Measurements from ENCODE around the gene TSSK2.

The TSSK2 gene

DNA sequence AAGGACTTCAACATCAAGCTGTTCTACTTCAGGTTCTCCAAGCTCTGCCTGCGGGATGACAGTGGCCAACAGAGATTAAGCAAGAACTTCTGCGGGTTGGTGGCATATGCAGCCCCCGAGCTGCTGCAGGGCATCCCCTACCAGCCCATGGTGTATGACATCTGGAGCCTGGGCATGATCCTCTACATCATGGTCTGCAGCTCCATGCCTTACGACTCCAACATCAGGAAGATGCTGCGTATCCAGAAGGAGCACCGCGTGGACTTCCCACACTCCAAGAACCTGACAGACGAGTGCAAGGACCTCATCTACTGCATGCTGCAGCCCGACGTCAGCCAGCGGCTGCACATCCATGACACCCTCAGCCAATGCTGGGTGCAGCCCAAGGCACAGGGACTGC is 6.1 kb upstream of the TSSK2 start:
- DNase-seq (ENCODE audit: low spot score), result no peak

DNA sequence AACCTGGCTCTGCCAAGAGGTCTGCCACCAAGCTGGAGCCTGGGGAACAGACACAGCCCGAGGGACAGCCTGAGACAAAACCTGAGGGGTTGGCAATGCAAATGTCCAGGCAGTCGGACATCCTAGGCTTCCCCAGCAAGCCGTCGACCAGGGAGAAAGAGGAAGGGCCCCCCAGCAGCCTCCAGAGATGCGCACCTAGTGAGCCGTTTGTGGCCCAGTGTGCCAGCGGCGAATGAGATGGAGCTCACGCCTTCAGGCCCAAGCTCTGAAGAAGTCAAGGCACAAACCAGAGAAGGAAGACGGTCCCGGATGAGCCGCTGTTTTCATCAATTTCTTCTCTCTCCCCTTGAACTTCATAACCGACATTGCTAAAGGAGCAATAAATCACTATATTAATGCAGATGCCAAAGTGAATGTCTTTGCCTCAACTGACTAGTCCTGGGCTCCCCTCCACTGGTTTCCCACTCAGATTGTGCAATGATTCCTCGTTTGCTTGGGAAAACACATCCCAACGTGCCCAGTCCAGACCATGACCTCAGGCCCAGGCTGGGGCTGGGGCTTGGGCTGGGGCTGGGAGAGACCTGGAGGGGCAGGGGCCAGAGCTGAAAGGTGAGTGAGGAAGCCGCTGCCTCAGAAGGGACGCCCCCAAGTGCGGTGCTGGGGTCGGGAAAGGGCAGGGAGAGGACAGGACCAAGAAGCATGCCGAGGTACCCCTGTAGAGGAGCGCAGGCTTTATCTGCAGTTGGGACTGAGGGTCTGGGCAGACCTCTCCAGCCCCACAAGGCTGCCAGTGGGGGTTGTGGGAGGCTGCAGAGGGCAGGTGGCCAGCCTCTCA is 5.4 kb upstream of the TSSK2 start:
- DNase-seq (ENCODE audit: low spot score), result no peak

DNA sequence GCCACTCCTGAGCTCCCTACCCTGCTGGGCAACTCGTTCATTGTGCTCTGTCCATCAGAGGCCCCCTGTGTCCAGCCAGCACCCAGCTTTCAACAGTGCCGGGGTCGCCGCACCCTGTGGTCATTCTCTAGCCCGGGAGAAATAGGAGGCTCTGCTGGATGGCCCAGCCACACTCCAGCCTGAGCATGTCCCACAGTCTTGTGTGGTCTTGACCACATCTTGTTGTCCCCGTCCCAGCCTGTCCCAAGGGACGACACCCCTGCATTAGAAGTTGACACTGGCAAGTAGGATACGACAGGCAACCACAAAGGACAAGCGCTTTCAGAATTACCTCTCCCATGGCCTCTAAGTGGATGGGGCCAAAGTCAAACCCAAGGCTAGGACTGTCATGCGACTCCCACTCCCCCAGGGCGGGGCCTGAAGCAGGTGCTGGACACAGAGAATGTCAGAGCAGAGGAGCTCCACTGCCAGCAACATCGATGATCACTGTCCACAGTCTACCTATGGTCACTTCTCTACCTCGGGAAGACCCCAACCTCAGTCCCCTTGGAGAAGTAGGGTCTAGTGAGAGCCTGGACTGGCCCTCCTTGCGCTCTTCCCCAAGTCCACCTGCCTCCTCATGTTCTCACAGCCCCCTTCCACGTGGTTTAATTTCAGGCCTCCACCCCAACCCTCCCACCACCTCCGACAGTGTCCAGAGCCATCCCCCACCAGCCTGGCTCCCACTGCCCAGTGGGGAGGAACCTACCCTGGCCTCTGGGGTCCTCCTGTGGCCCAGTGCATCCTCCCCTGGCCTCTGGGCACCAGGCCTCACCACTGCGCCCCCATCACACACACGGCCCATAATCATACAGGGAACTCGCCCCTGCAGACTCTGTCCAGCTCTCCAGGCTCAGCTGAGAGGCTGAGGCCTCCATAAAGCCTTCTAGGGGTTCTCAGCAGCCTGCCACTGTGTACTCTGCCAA is 4.5 kb upstream of the TSSK2 start:
- no peak for DNase-seq (ENCODE audit: low spot score)

DNA sequence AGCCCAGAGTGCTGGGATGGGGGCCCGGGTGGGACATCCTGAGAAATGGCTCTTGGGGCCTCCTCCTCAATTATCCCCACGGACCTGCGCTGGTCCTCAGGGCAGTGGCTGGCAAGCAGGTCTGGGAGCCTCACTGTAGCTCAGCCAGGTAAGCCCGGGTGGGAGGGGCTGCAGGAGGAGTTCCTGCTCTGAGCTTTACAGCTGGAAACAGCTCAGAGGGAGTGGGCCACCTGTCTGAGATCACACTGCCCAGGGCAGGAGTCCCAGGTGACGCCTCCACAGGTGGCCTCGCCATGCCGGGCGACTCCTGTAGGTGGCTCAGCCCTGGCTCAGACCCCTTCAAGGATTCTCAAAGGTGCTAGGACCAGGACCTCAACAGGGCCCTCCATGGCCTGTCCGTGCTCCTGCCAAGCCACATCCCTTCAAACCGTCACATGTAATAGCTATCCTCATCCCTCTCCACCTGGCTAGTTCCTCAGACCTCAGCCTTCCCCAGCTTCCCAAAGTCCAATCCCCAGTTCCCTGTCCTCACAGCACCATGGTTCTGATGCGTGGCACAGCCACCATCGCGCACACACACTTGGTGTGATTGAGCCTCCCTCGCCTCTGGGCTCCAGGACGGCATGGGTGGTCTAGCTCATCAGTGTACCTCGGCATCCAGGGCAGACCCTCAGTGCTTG is 3.6 kb upstream of the TSSK2 start:
- no peak for DNase-seq (ENCODE audit: low spot score)

DNA sequence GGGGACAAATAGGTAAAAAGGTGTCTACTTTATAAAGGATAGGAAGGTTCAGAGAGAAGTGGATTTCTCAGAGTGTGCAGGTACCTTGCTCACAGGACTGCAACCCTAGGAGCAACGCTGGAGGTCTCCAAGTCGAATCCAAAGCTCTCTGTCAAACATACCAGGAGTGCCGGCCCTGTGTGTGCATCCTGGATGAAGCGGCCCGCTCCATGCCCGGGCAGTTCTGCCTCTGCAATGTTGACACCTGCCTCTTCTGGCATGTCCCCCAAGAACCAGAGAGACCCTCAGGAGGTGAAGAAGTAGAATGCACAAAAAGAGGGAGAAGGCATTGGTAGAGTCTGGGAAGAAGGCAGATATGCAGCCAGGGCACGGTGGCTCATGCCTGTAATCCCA is 3.1 kb upstream of the TSSK2 start:
- DNase-seq (ENCODE audit: low spot score), result no peak

DNA sequence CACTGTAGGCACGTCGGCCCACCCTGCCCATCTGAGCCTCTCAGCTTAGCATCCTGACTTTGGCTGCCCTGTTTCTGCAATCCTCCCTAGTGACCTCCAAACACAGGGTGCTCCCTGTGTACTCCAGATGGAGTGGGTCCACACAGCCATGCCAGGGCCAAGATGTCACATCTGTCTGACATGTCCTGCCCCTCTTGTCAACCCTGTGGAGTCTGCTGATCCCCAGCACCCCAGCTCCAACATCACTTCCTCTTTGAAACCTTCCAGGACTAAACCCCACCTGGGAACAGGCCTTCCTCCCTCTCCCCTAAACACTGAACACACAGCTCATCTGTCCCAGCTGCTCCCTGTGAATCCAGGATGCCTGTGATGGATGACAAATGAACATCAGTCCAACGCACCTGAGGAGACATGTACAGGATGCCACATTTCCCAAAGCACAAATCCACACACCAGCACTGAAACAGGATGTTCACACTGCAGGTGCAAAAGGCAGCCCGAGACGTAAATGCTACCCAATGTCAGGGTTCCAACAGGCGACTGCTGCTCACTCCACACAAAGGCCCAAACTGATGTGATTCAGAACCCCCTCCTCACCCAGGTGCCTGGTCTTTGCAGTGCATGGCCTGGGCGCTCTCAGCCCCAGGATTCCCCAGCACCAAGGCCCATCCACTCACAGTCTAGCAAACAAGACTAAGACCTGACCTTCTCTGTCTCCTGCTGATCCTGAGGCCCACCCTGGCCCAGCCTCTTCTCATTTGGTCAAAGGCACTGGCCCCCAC is 2.0 kb upstream of the TSSK2 start:
- DNase-seq (ENCODE audit: low spot score), result no peak

DNA sequence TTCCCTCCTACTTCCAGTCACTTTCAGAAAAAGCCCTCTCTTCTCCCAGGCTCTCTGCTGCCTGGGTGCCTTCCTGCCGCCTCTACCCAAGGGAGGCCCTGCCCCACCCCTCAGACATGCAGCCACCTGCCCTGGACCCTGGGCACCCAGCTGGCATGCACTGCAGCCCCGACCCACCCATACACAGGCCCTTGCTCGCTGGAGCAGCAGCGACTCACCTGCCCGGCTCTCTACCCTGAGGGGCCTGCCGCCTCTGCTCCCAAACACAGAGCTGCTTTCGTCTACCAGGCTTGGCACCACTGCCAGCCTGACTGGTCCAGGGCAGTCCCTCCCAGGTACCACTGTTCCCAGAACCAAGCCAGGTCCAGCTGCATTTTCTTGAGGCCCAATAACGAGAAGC is 1.2 kb upstream of the TSSK2 start:
- DNase-seq (ENCODE audit: low spot score), result no peak

DNA sequence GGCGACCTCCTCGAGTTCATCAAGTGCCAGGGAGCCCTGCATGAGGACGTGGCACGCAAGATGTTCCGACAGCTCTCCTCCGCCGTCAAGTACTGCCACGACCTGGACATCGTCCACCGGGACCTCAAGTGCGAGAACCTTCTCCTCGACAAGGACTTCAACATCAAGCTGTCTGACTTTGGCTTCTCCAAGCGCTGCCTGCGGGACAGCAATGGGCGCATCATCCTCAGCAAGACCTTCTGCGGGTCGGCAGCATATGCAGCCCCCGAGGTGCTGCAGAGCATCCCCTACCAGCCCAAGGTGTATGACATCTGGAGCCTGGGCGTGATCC is 542 bp downstream of the TSSK2 start:
- no peak for DNase-seq (ENCODE audit: low spot score)

DNA sequence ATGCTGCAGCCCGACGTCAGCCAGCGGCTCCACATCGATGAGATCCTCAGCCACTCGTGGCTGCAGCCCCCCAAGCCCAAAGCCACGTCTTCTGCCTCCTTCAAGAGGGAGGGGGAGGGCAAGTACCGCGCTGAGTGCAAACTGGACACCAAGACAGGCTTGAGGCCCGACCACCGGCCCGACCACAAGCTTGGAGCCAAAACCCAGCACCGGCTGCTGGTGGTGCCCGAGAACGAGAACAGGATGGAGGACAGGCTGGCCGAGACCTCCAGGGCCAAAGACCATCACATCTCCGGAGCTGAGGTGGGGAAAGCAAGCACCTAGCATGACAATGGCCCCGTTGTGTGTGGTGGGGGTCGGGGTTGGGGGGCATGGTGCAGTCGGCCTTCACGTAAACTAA is 1.0 kb downstream of the TSSK2 start:
- no peak for DNase-seq (ENCODE audit: low spot score)

DNA sequence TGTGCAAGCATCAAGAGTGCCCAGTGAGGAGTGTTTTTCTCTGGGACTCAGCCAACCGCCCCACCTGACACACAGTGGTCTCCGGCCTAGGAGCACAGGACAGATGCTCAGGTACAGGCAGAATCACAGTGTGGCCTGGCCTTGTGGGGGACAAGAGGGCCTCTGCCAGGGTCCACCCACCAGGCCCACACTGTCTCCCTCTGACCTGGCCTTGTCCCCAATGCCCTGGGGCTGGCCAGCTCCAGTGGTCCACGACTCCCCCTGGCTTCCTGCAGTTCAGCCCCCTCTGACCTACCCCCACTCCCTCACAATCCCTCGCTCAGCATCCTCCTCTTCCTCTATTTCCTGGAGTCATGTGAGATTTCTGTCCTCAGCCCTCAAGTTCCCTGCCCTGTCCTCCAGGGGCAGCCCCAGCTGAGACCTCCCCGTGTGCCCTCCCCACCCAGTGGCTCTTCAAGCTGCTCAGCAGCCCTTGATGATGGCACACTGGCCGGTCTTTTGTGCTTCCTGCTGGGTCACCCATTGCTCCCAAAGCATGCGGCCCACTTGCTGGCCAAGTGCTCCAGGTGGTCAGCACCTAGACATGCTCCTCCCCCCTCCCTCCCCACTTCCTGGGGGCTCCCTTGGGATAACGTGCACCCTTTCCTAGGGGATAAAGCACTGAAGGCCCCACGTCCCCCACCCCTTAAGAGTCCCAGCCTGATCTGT is 1.7 kb downstream of the TSSK2 start:
- no peak for DNase-seq (ENCODE audit: low spot score)

DNA sequence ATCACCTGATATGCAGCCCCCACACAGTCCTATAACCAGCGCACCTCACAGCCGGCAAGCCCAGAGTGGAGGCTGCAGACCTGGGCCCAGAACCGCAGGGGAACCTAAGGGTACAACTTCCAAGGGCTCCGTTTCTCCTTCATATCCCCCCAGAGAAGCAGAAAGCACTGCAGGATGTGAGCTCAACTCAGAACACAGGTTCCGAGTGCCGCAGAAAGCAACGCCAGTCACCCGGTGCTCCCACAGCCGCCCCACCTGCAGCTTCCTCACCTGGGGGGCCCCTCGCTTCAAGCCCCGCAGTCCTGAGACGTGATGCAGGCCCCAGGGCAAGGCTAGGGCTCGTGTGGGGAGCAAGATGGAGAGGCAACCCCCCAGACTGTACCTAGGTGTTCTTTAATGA is 2.5 kb downstream of the TSSK2 start:
- no peak for DNase-seq (ENCODE audit: low spot score)

DNA sequence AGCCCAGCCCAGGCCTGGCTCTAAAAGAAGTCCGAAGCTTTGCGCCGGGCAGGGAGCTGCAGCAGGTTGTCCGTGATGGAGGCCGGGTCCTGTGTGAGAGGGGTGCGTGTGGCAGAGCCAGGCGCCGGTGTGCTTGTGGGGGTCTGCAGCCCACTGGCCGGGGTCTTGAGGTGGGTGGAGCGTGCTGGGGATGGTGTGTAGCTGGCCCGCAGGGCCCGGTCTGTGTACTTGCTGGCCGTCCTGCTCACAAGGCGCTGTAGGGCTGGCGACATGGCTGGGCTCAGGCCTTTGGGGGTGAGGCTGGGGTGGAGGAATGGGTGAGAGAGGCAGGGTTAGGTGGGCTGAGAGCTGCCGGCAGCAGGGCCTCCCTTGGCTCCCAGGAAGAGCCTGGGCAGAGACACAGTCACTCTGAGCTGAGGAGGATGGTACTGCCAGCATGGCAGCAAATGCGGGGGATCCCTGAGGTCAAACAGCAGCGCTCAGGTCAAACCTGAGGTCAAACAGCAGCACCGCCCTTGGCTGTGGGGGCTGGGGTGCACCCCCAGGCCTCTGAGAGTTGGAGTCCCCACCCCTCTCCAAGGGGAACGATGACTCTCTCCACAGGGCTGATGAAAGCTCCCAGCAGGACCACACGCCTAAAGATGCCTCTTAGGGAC is 3.2 kb downstream of the TSSK2 start:
- DNase-seq (ENCODE audit: low spot score), result no peak

DNA sequence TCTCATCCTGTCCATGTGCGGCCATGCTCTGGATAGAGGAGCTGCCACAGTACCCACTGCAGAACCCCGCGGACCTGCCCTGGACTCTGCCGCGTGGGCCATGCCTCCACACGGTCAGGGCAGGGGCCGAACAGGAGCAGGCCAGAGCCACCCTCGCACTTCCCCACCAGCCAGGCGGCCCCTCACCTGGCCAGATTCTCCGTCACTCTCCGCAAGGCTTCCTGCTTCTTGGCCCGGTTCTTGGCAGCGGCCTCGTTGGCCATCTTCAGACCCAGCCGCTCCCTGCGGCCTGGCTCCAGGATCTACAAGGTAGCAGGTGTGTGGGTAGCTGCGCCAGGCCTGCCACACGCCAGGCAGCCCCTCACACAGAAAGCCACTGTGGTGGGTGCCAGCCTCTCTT is 3.8 kb downstream of the TSSK2 start:
- no peak for DNase-seq (ENCODE audit: low spot score)

DNA sequence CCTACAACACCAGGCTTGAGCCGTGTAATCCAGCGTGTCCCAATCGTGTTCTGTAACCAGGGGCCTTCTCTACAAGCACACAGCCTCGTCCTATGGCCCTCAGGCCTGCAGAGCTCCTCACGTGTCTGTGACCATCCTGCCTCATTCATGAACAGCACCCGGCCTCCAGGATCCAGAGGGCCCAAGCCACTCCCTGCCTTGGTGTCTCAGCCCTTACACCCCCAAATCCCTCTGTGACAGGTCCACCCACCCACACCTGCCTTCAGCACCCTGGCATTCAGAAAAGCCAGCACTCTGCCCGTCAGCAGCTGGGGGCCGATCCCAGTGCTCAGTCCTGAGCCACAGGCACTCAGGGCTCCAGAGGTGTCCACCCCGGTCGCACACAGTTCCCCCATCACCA is 5.8 kb downstream of the TSSK2 start:
- no peak for DNase-seq (ENCODE audit: low spot score)

DNA sequence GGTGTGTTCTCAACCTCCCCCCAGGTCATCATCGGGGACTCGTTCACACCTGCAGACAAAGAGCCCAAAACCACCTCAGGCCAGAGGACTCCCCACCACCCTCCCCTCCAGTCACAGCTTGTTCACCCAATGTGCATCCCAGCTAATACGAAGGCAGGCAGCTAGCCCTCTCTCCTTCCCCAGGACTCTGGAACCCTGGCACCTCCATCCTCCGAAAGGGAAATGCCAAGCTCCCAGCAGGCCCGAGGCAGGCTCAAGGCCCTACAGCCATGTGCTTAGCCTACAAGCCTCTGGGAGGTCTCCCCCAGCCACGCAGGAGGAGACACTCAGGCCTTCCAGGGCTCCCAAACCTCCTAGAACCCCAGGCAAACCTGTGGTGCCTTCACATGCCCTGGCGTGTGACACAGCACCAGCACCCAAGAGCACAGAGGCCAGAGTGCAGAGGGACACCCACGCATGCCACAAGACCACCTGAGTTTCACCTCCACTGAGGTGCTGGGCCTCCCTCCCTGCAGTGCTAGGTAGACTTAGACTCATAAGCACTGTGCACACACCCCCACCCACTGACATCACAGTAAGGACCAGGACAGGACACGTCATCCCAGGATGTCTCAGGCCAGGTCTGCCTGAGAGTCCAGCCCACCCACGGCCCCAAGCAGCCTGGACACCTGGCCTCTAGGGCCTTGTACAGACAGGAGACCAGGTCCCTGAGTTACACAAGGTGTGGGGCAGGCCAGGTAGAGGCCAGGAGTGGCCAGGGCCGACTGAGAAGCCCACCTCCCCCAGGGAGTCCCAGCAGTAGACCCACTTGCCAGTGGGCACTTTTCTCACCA is 6.5 kb downstream of the TSSK2 start:
- no peak for DNase-seq (ENCODE audit: low spot score)

DNA sequence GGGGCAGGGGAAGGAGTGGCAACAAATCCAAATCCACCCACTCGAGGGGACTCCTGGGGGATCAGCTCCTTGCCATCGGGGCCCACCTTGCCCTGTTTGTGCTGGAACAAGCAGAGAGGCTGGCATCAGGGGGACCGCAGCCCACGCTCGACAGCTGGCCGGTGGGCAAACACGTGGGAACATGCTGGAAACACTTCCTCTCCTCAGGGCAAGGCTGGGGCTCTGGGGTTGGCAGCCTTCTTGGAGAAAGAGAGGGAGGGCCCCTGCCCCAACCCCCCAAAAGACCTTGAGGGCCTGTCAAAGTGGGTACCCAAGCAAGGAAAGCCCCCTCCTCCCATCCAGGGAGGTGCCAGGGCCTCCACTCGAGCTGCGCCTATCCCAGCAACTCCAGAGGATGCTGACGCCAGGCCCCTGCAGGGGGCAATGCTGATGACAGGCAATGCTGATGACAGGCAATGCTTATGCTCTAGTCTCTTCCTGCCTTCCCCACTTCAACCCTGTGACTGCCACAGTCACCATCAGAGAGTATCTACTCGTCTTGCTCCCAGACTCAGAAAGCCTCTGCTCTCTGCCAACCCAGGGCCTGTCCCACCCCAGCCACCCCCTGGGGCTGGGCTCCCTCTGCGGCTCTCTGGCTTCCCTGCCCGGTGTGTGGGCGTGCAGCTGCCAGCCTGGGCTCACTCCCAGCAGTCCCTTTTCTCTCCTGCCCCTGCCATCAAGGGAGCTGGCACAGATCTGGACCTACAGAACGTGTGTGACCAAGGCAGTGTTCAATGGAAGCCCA is 7.3 kb downstream of the TSSK2 start:
- no peak for DNase-seq (ENCODE audit: low spot score)

DNA sequence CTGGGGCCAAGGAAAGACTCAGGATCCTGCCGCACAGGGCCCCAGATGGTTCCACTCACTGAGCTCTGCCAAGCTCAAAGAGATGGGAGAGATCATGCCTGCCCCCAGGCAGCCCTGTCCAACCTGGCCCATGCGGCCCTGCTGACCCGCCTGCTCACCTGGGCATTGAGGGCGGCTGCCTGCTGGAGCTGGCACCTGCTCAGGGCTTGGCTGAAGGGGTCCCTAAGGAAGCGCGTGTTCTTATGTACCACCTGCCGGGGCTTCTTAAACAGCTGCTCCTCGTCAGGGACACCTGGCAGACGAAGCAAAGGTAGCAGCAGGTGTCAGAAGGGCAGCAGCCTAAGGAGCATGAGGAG is 7.9 kb downstream of the TSSK2 start:
- no peak for DNase-seq (ENCODE audit: low spot score)

DNA sequence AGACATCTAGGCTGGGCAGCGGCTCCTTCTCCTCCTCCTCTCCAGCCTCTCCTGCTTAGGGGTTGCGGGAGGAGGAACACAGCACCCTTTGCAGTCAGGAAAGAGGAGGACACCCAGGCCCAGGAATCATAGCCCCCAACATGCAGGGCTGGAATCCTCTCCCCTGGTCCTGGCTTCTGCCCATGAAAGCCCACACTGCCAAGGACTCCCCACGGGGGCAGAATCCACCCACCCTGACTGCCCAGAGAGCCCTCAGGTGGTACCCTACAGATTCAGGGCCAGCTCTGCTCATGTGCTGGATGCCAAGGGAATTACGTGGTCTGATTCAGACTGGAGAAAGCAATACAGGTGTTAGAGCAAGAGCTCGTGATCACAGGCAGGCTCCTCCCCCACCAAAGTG is 8.9 kb downstream of the TSSK2 start:
- no peak for DNase-seq (ENCODE audit: low spot score)

DNA sequence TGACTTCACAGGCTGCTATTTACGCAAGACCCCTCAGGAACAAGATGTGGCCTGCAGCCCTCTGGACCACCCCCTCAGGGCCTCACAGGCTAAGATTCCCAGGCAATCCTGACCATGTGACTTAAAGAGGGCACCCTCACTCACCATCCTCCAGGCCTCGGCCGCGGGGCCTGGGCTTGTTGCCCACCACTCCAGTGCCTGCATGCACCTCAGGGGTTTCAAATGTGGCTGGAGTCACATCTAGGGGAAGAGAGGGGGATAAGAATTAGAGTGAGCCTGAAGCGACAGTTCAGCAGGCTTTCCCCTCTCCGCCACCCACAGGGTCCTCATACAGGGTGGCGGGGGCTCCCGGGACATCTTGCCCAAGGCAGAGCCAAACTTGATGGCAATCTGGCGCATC is 11.3 kb downstream of the TSSK2 start:
- DNase-seq (ENCODE audit: low spot score), result no peak
